Activated naive CD8-positive, alpha-beta T cell treated with anti-CD3 and anti-CD28 coated beads for 36 hours (primary cell): ENCODE results near the gene PTPRCAP. TPM values are rescaled to one million over a fixed set of nuclear protein-coding genes. Genes with fewer than 3 reads are reported as not detected.
"Not testable (repeated sequence)": the region's sequence is repeated elsewhere in the genome, so short reads cannot be mapped to it uniquely, and the experiment has no call there.

ENCODE experiments used
- DNase-seq: peaks from one replicate; pipeline ENCODE4 v3.0.0; 2021
- H3K27ac Mint-ChIP-seq: one replicate; pipeline ENCODE4 v1.8.0; 2022; ENCODE audit warnings: mild to moderate bottlenecking, moderate library complexity, mixed read lengths
- H3K27me3 Mint-ChIP-seq: one replicate; pipeline ENCODE4 v1.8.0; 2022; ENCODE audit warnings: mild to moderate bottlenecking, mixed read lengths
- H3K36me3 Mint-ChIP-seq: one replicate; pipeline ENCODE4 v1.8.0; 2021; ENCODE audit warnings: mild to moderate bottlenecking, mixed read lengths
- H3K4me1 Mint-ChIP-seq: one replicate; pipeline ENCODE4 v1.8.0; 2021; ENCODE audit warnings: mixed read lengths
- H3K4me3 Mint-ChIP-seq: one replicate; pipeline ENCODE4 v1.8.0; 2022; ENCODE audit warnings: mild to moderate bottlenecking, moderate library complexity, mixed read lengths
- H3K9me3 Mint-ChIP-seq: one replicate; pipeline ENCODE4 v1.8.0; 2022; ENCODE audit warnings: mixed read lengths
- total RNA-seq, 2 experiments: library from RNA; stranded (reverse); gene quantifications; one replicate each; pipeline ENCODE4 v1.2.3, GENCODE V29; 2021

Gene PTPRCAP
- total RNA-seq, 2 experiments from 2014 or later: 110 to 117 TPM

DNA sequence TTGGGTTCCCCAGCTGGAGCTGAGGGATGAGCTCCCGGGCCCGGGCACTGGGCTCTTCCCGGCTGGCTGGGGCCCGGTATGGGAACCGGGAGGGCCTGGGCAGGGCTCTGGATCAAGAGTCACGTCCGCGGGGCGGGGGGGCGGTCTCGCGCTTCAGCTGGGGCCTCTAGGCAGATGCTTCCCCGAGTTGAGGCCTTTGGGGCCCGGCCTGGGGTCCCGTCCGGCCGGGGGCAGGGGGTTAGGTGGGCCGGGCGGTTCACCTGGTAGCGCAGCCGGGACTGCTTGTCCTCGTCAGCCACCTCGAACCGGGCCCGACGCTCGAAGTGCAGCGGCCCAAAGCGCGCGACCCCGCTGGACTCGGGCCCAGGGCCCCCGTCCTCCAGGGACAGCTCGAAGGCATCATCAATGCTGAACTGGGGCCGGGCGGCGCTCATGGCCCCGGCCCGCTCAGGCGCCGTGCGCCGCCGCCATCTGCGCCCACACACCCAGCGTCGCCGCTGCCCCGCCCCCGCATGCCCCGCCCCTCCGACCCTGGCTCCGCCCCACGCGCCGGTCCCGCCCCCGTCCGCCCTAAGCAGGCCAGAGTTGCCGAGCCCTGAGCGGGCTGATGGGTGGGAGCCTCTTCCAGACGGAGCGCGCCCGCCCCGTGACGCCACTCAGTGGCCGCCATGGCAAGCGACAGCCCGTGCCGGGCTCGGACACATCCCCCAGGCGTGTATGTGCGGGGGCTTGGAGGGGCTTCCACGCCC is 31.5 kb upstream of the PTPRCAP start, which contains the start of gene TMEM134:
Gene TMEM134, minus strand, starts transcription at position 493 of the 749 bp plus-strand sequence. Its CDS starts 59 bp downstream, at position 434.
- peaks cover 5% of the 10 kb centered on the region for H3K36me3 Mint-ChIP-seq
- H3K9me3 Mint-ChIP-seq: no peaks in the 10 kb centered on the region
- DNase-seq: peak; percentile 95
- H3K27me3 Mint-ChIP-seq: no peaks in the 10 kb centered on the region
- H3K4me3 Mint-ChIP-seq: peak within 1 kb of the TSS; percentile 87
- H3K4me1 Mint-ChIP-seq: peaks cover 28% of the 10 kb centered on the region
- H3K27ac Mint-ChIP-seq: peak within 1 kb of the TSS; percentile 79

DNA sequence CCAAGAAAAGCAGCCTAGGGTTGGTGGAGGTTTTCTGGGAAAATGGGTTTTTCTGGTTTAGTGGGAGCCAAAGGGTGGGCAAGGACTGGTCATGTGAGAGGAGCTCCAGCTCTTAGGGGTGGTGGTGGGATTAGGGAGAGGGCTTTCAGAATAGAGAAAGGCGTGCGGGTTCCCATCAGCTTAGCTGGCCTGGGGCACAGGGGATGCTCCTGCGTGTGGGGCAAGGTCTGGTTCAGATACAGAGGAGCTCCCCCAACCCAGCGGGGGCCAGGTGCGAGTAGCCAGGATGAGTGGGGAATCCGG is 30.9 kb upstream of the PTPRCAP start:
- peak overlapping the region; percentile 87 for H3K4me3 Mint-ChIP-seq
- peaks cover 5% of the 10 kb centered on the region for H3K36me3 Mint-ChIP-seq
- no peaks in the 10 kb centered on the region for H3K9me3 Mint-ChIP-seq
- DNase-seq: no peak
- H3K27ac Mint-ChIP-seq: peak overlapping the region; percentile 79
- H3K27me3 Mint-ChIP-seq: no peaks in the 10 kb centered on the region
- peaks cover 28% of the 10 kb centered on the region for H3K4me1 Mint-ChIP-seq

DNA sequence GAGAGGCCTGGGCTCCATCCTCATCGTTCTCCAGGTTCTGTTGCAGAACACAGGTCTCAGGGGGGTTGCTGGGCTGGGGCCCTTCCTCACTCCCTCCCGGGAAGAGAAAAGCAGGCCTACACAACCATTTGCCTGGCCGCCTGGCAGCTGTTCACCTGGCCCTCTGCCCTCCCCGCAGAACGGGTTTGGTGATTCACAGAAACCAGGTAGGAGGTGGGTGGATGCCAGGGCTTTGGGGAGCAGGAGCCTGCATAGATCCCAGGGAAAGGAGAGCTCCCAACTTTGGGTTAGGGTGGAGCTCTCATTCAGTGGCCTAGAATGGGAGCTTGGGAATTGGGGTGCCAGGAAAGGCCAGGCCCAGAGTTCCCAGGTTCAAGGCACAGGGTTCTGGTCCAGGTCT is 30.6 kb upstream of the PTPRCAP start:
- H3K27me3 Mint-ChIP-seq: no peaks in the 10 kb centered on the region
- peak; percentile 43 for DNase-seq

DNA sequence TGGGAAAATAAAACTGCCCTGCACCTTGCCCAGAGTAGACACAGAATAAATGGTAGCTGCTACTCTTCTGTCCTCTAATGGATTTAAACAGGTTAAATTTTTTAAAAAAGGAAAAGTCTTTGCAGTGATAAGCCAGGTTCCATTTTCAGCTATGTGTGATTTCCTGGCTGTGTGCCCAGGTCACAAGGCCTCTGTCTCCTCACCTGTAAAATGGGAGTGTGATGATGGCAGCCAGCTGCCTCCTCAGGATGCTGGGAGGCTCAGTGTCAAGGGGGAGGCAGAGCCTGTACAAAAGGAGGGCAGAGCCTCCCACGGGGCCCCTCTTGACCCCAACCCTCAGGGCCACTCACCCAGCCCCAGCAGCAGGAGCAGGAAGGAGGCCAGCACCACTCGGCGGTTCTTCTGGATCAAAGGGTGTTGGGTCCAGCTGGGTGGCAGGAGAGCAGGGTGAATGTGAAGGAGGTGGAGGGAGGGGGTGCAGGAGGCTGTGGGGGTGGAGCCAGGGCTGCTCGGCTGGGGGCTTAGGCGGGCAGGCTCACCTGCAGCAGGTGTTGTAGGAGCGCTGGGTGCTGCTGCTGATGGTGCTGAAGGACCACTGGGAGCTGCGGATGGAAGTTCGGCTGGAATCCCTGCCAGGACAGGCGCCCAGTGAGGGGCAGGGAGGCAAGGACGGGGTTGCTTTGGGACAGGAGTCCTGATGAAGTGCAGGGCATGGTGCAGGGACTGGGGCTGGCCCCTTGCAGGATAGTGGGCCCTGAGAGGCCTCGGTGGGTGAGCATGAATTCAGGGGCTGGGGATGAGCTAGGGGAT is 29.7 kb upstream of the PTPRCAP start:
- Mint-ChIP-seq H3K36me3 (peaks cover 5% of the 10 kb centered on the region), H3K27ac (peak overlapping the region; percentile 64), H3K4me1 (peaks cover 28% of the 10 kb centered on the region), H3K9me3 (no peaks in the 10 kb centered on the region), H3K27me3 (no peaks in the 10 kb centered on the region), H3K4me3 (peak overlapping the region; percentile 87)
- no peak for DNase-seq

More for the DNA sequence above, 30.6 kb upstream of the PTPRCAP start:
- Mint-ChIP-seq H3K9me3 (no peaks in the 10 kb centered on the region), H3K36me3 (peaks cover 5% of the 10 kb centered on the region), H3K27ac (peak overlapping the region; percentile 79), H3K4me1 (peaks cover 28% of the 10 kb centered on the region), H3K4me3 (peak overlapping the region; percentile 87)

DNA sequence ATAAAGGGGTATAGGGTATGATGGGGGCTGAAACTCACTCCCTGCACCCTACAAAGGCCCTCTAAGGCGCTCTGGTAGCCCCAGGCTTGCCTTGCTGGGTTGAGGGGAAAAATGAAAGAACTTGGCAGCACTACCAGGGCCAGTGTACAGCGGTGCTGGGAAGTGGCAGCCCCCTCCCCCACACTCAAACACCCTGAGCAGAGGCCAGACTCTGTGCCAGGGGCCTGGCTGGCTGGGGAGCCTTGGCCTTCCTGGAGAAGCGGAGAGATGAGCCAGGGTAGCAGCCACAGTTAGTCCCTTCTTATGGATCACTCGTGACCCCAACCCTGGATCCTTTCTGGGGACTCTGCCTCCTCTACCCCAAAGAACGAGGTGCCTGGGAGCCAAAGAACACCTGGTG is 28.9 kb upstream of the PTPRCAP start:
- peaks cover 28% of the 10 kb centered on the region for H3K4me1 Mint-ChIP-seq
- peaks cover 5% of the 10 kb centered on the region for H3K36me3 Mint-ChIP-seq
- H3K9me3 Mint-ChIP-seq: no peaks in the 10 kb centered on the region
- H3K27ac Mint-ChIP-seq: peak overlapping the region; percentile 25
- H3K4me3 Mint-ChIP-seq: no peak overlapping the region
- no peaks in the 10 kb centered on the region for H3K27me3 Mint-ChIP-seq
- DNase-seq: no peak

DNA sequence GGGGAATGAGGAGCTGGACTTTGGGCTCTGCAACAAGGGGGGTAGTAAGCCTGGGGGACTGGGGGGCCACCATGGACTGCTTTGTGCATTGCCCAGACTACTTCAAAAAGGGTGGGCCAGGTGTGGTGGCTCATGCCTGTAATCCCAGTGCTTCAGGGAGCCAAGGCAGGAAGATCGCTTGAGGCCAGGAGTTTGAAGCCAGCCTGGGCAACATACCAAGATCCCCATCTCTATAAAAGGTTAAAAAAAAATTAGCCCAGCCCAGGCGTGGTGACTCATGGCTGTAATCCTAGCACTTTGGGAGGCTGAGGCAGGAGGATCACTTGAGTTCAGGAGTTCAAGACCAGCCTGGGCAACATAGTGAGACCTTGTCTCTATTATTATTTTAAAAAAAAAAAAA is 28.0 kb upstream of the PTPRCAP start:
- peak overlapping the region; percentile 87 for H3K4me3 Mint-ChIP-seq
- DNase-seq, H3K36me3 Mint-ChIP-seq, H3K9me3 Mint-ChIP-seq, H3K27me3 Mint-ChIP-seq: not testable (repeated sequence)
- H3K27ac Mint-ChIP-seq: peak overlapping the region; percentile 92
- H3K4me1 Mint-ChIP-seq: peaks cover 28% of the 10 kb centered on the region

DNA sequence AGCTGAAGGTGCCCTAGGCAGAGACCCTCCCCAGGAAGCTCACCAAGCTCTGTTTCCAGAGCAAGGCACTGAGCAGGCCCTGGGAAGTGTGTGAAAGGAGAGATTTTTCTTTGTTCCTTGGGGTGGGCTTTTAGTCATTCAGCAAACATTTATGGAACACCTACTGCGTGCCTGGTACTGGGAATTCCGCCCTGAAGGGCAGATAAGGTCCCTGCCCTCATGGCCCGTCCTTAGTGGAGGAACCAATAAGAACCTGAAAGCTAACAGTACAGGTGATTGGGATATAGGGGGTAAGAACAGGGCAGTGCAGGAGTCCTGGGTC is 27.7 kb upstream of the PTPRCAP start:
- Mint-ChIP-seq H3K4me1 (peaks cover 29% of the 10 kb centered on the region), H3K4me3 (peak overlapping the region; percentile 87), H3K36me3 (peaks cover 5% of the 10 kb centered on the region), H3K27me3 (no peaks in the 10 kb centered on the region), H3K9me3 (no peaks in the 10 kb centered on the region), H3K27ac (peak overlapping the region; percentile 92)
- no peak for DNase-seq

DNA sequence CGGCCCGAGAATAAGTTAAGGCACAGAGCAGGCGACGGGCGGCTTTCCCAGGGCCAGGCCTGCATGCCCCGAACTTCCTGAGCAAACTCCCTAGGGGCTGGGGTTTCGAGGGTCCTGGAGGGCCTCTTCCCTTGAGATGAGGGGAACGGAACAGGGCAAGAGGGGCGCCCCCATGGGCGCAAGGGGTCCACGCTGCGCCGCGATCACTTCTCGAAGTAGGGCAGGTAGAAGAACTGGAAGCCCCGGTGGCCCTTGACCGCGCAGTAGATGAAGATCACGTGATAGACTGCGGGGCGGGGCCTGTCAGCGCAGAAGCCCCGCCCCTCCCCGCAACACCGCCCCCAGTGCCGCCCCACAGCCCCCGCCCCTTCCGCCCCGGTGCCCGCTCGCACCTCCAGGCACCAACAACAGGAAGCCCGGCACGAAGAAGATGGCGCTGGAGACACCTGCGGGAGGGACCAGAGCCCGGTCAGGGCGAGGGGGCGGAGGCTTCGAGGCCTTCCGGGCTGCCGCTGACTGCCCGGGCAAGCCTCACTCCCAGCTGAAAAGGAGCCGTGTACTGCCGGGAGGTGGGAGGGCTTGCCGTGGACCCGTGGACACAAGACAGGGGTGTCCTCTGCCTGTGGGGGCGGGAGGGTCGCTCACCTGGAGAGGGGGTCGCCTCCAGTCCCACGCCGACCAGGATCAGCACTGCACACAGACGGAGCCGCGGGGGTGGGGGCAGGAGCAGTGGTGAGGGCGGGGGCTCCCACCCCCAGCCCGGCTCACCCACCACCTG is 27.1 kb upstream of the PTPRCAP start:
- DNase-seq: peak; percentile 94
- Mint-ChIP-seq H3K4me1 (peaks cover 29% of the 10 kb centered on the region), H3K27ac (peak overlapping the region; percentile 92), H3K9me3 (no peaks in the 10 kb centered on the region), H3K4me3 (peak overlapping the region; percentile 87), H3K27me3 (no peaks in the 10 kb centered on the region), H3K36me3 (peaks cover 5% of the 10 kb centered on the region)

DNA sequence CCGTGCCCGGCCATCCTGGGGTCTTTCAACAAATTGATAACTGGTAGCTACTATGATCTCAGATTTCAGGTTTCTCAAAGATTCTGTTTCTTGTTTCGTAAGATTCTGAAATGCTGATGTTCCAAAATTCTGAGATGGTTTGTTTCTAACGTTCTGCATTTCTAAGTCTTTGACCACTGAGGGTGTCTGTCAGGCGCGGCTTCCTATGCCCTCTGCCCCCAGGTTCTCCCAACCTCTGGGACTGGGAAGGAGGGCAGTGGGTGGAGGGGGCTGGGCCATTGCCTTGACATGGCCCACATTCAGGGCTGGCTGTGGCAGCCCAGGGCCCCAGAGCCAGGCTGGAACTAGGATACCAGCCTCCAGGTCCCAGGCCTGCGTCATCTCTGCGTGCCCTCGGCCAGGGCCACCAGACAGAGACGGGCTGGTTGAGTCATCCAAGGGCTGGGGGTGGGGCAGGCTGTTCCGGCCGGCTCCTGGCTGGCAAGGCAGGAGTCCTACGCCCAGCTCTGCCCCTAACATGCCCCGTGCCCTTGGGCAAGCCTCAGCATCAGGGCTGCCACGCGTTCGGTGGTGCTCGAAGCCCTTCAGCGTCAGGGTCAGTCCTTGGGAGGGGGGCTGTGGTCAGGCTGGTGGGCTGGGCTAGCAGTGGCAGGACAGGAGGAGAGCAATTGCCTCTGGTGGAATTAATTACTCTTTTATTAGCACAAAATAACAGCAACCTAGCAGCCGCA is 26.4 kb upstream of the PTPRCAP start:
- no peaks in the 10 kb centered on the region for H3K27me3 Mint-ChIP-seq
- peak overlapping the region; percentile 92 for H3K27ac Mint-ChIP-seq
- no peak for DNase-seq
- H3K36me3 Mint-ChIP-seq: peaks cover 5% of the 10 kb centered on the region
- no peaks in the 10 kb centered on the region for H3K9me3 Mint-ChIP-seq
- peak overlapping the region; percentile 87 for H3K4me3 Mint-ChIP-seq
- H3K4me1 Mint-ChIP-seq: peaks cover 27% of the 10 kb centered on the region

DNA sequence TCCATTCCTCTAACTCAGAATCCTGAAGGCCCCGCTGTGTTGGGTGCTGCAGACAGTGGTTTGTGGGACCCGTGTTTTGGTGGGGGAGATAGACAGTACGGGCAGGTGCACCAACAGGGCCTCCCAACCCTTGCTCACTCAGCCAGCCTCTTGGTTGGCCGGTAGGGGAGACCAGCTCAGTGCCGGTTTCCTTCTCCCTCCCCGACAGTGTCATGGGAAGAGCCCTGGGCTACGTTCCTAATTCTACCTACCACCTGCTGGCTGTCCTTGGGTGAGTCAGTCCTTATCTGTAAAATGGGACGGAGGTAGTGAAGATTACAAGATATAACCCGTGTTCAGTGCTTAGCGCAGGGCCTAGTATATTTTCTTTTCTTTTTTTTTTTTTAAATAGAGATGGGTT is 25.7 kb upstream of the PTPRCAP start:
- no peak for DNase-seq
- no peak overlapping the region for H3K27ac Mint-ChIP-seq
- no peaks in the 10 kb centered on the region for H3K27me3 Mint-ChIP-seq
- H3K9me3 Mint-ChIP-seq: no peaks in the 10 kb centered on the region
- peaks cover 24% of the 10 kb centered on the region for H3K4me1 Mint-ChIP-seq
- no peak overlapping the region for H3K4me3 Mint-ChIP-seq
- peaks cover 5% of the 10 kb centered on the region for H3K36me3 Mint-ChIP-seq

DNA sequence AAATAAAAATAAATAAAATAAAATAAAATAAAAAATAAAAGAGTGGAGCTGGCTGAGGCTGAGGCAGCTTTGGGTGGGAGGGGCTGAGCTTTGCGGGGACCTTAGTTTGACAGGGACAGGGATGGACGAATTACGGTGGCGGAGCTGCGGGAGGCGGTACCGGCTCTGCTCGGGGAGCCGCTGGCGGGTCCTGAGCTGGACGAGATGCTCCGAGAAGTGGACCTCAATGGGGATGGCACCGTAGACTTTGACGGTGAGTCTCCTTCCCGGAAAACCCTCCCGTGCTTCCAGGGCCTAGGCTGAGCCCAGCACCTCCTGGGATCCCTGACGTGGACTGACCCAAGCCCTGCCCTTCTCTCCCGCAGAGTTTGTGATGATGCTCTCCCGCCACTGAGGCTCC is 20.8 kb upstream of the PTPRCAP start:
- Mint-ChIP-seq H3K36me3 (no peaks in the 10 kb centered on the region), H3K4me3 (no peak overlapping the region), H3K27me3 (no peaks in the 10 kb centered on the region), H3K27ac (no peak overlapping the region), H3K9me3 (no peaks in the 10 kb centered on the region), H3K4me1 (peaks cover 1% of the 10 kb centered on the region)
- DNase-seq: no peak

DNA sequence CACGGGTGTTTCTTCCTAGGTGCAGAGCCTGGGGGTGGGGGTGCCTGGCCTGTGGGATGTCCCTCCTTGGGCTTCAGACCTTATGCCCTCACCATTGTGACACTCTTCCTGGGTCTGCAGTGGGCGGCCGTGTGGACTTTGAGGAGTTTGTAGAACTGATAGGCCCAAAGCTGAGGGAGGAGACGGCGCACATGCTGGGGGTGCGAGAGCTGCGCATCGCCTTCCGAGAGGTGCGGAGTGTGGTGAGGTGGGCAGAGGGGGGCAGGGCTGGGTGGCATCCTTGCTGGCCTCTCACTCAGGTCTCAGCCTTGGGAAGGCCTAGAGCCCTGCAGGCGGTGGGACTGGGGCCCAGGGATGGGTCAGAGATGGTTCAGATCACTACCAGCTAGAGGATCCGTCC is 20.0 kb upstream of the PTPRCAP start:
- Mint-ChIP-seq H3K9me3 (no peaks in the 10 kb centered on the region), H3K27ac (no peak overlapping the region), H3K4me3 (no peak overlapping the region), H3K4me1 (peaks cover 1% of the 10 kb centered on the region), H3K27me3 (no peaks in the 10 kb centered on the region), H3K36me3 (no peaks in the 10 kb centered on the region)
- no peak for DNase-seq

DNA sequence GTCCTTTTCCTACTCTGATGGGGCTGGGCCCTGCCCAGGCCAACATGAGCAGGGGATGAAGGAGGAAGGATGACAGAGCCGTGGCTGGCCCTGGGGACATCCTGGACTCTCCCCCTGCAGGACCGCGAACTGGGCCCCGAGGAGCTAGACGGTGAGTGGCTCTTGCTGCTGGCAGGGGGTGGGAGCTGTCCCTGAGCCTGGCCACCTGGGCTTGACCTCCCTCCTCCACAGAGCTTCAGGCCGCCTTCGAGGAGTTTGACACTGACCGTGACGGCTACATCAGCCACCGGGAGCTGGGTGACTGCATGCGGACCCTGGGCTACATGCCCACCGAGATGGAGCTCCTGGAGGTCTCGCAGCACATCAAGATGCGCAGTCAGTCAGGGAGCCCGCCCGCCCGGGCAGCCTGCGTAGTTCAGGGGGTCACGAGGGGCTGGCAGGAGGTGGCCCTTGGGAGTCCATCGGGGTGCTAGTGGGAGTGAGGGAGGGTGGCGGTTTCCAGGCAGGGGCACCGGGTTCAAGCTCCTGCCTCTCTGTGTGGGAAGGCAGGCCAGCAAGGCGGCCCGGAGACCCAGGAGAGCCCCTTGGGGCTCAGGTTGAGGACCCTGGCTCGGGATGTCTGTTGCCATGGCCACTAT is 18.7 kb upstream of the PTPRCAP start:
- no peak overlapping the region for H3K27ac Mint-ChIP-seq
- H3K36me3 Mint-ChIP-seq: no peaks in the 10 kb centered on the region
- H3K4me1 Mint-ChIP-seq: peaks cover 1% of the 10 kb centered on the region
- no peaks in the 10 kb centered on the region for H3K27me3 Mint-ChIP-seq
- DNase-seq: no peak
- H3K4me3 Mint-ChIP-seq: no peak overlapping the region
- H3K9me3 Mint-ChIP-seq: no peaks in the 10 kb centered on the region

DNA sequence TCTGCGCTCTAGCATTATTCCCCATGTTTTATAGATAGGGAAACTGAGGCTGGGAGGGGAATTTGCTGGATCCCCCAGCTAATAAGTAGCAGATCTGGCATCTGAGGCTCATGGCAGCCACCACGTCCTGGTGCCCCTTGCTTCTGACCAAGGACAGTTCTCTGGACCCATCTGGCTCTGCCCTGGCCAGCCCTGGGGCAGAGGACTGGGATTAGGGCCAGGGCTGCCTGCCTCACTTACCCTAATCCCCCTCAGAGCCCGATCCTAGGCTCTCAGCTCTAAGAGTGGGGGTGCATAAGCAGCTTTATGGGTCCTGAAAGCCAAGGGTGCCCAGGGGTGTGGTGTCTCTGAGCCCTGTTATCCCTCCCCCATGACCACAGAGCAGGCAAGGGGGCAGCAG is 17.6 kb upstream of the PTPRCAP start, which contains the start of gene CABP4:
Gene CABP4, plus strand, starts transcription at position 301 of the 400 bp plus-strand sequence. Its CDS starts 70 bp downstream, at position 371.
- Mint-ChIP-seq H3K27me3 (no peaks in the 10 kb centered on the region), H3K4me1 (no peaks in the 10 kb centered on the region)

More for the DNA sequence above, 17.6 kb upstream of the PTPRCAP start, which contains the start of gene CABP4:
- no peak within 1 kb of the TSS for H3K4me3 Mint-ChIP-seq
- no peaks in the 10 kb centered on the region for H3K9me3 Mint-ChIP-seq
- DNase-seq: no peak
- no peak within 1 kb of the TSS for H3K27ac Mint-ChIP-seq
- H3K36me3 Mint-ChIP-seq: no peaks in the 10 kb centered on the region
